Measurements from ENCODE around the gene SLC39A11.

Gene SLC39A11

GRCh38 chr17:73030501-73030921 lies 62.0 kb downstream of the SLC39A11 start:
- Histone ChIP-seq H3K36me3 (peaks cover 22% of the 10 kb centered on the region), H3K9ac (no peak overlapping the region), H3K4me3 (no peak overlapping the region), H3K27me3 (no peaks in the 10 kb centered on the region), H3K9me3 (no peaks in the 10 kb centered on the region), H4K20me1 (peaks cover 6% of the 10 kb centered on the region; the same call in 1 of the 2 replicates), H3K4me2 (no peak overlapping the region), H3K27ac (no peak overlapping the region), H3K4me1 (peaks cover 30% of the 10 kb centered on the region)
- no peak for TF ChIP-seq Cebpa-rat (IDR thresholded peaks at IDR 0.05)

GRCh38 chr17:73029991-73030390 lies 62.5 kb downstream of the SLC39A11 start:
- no peak overlapping the region for H3K4me2 ChIP-seq

GRCh38 chr17:73029021-73029420 lies 63.5 kb downstream of the SLC39A11 start:
- Histone ChIP-seq H3K9ac (no peak overlapping the region), H3K36me3 (peaks cover 25% of the 10 kb centered on the region), H3K27me3 (no peaks in the 10 kb centered on the region), H3K4me3 (no peak overlapping the region), H3K4me2 (no peak overlapping the region), H3K27ac (no peak overlapping the region), H3K9me3 (peaks cover 2% of the 10 kb centered on the region), H4K20me1 (peaks cover 4% of the 10 kb centered on the region; the same call in 1 of the 2 replicates), H3K4me1 (peaks cover 30% of the 10 kb centered on the region)
- no peak for TF ChIP-seq Cebpa-rat (IDR thresholded peaks at IDR 0.05)

More at GRCh38 chr17:73029991-73030390, 62.5 kb downstream of the SLC39A11 start:
- no peak overlapping the region for H3K4me3 ChIP-seq
- peaks cover 22% of the 10 kb centered on the region for H3K36me3 ChIP-seq
- TF ChIP-seq Cebpa-rat (IDR thresholded peaks at IDR 0.05): no peak
- no peak overlapping the region for H3K9ac ChIP-seq
- H3K9me3 ChIP-seq: no peaks in the 10 kb centered on the region
- H3K4me1 ChIP-seq: peaks cover 30% of the 10 kb centered on the region
- no peak overlapping the region for H3K27ac ChIP-seq
- peaks cover 6% of the 10 kb centered on the region; the same call in 1 of the 2 replicates for H4K20me1 ChIP-seq
- no peaks in the 10 kb centered on the region for H3K27me3 ChIP-seq

- Histone ChIP-seq H3K4me3 (no peak overlapping the region), H3K9ac (no peak overlapping the region), H3K27me3 (no peaks in the 10 kb centered on the region), H3K4me2 (peak overlapping the region; percentile 76), H3K27ac (peak overlapping the region; percentile 23; the same call in 1 of the 2 replicates), H3K9me3 (peaks cover 8% of the 10 kb centered on the region), H4K20me1 (no peaks in the 10 kb centered on the region; the same call in 1 of the 2 replicates), H3K36me3 (peaks cover 32% of the 10 kb centered on the region), H3K4me1 (peaks cover 30% of the 10 kb centered on the region)
- no peak for TF ChIP-seq Cebpa-rat (IDR thresholded peaks at IDR 0.05)
Observed at GRCh38 chr17:73028299-73028755, 64.2 kb downstream of the SLC39A11 start.

GRCh38 chr17:73027130-73027741 lies 65.3 kb downstream of the SLC39A11 start:
- H3K4me1 ChIP-seq: peaks cover 41% of the 10 kb centered on the region
- H3K9ac ChIP-seq: no peak overlapping the region
- H3K27ac ChIP-seq: no peak overlapping the region
- no peak overlapping the region for H3K4me3 ChIP-seq
- peak overlapping the region; percentile 76; the same call in 1 of the 2 replicates for H3K4me2 ChIP-seq
- no peak for TF ChIP-seq Cebpa-rat (IDR thresholded peaks at IDR 0.05)
- H3K27me3 ChIP-seq: no peaks in the 10 kb centered on the region
- H3K36me3 ChIP-seq: peaks cover 36% of the 10 kb centered on the region
- peaks cover 8% of the 10 kb centered on the region for H3K9me3 ChIP-seq
- no peaks in the 10 kb centered on the region; the same call in 1 of the 2 replicates for H4K20me1 ChIP-seq

GRCh38 chr17:73025041-73025560 lies 67.4 kb downstream of the SLC39A11 start:
- no peak for TF ChIP-seq Cebpa-rat (IDR thresholded peaks at IDR 0.05)
- Histone ChIP-seq H3K4me3 (no peak overlapping the region), H3K9me3 (peaks cover 20% of the 10 kb centered on the region), H3K4me2 (no peak overlapping the region), H3K27me3 (no peaks in the 10 kb centered on the region), H3K4me1 (peaks cover 53% of the 10 kb centered on the region), H3K27ac (no peak overlapping the region), H3K9ac (no peak overlapping the region), H4K20me1 (peaks cover 8% of the 10 kb centered on the region; the same call in 1 of the 2 replicates), H3K36me3 (peaks cover 16% of the 10 kb centered on the region)

GRCh38 chr17:73023759-73024158 lies 68.7 kb downstream of the SLC39A11 start:
- H3K9ac ChIP-seq: no peak overlapping the region
- no peak for TF ChIP-seq Cebpa-rat (IDR thresholded peaks at IDR 0.05)
- H3K27me3 ChIP-seq: no peaks in the 10 kb centered on the region
- no peak overlapping the region for H3K27ac ChIP-seq
- no peak overlapping the region for H3K4me3 ChIP-seq
- peaks cover 47% of the 10 kb centered on the region for H3K4me1 ChIP-seq
- H4K20me1 ChIP-seq: peaks cover 8% of the 10 kb centered on the region; the same call in 1 of the 2 replicates
- no peak overlapping the region for H3K4me2 ChIP-seq
- H3K36me3 ChIP-seq: peaks cover 14% of the 10 kb centered on the region
- peaks cover 27% of the 10 kb centered on the region for H3K9me3 ChIP-seq

GRCh38 chr17:73022694-73023093 lies 69.8 kb downstream of the SLC39A11 start:
- no peak overlapping the region for H3K9ac ChIP-seq
- no peak for TF ChIP-seq Cebpa-rat (IDR thresholded peaks at IDR 0.05)
- H3K27me3 ChIP-seq: no peaks in the 10 kb centered on the region
- H3K27ac ChIP-seq: no peak overlapping the region
- H3K36me3 ChIP-seq: peaks cover 14% of the 10 kb centered on the region
- H3K4me2 ChIP-seq: peak overlapping the region; percentile 43
- H3K4me1 ChIP-seq: peaks cover 37% of the 10 kb centered on the region
- peaks cover 8% of the 10 kb centered on the region; the same call in 1 of the 2 replicates for H4K20me1 ChIP-seq
- H3K9me3 ChIP-seq: peaks cover 38% of the 10 kb centered on the region
- H3K4me3 ChIP-seq: no peak overlapping the region

GRCh38 chr17:73021771-73022170 lies 70.7 kb downstream of the SLC39A11 start:
- Histone ChIP-seq H3K4me1 (peaks cover 32% of the 10 kb centered on the region), H3K9ac (no peak overlapping the region), H3K4me3 (no peak overlapping the region), H3K36me3 (peaks cover 17% of the 10 kb centered on the region), H4K20me1 (0 out of 2 replicates have a peak, but pooled peaks cover 8% of the 10 kb centered on the region), H3K4me2 (peak overlapping the region; percentile 43), H3K27me3 (no peaks in the 10 kb centered on the region), H3K9me3 (peaks cover 45% of the 10 kb centered on the region), H3K27ac (no peak overlapping the region)
- no peak for TF ChIP-seq Cebpa-rat (IDR thresholded peaks at IDR 0.05)

GRCh38 chr17:73020110-73020509 lies 72.4 kb downstream of the SLC39A11 start:
- Histone ChIP-seq H3K27ac (no peak overlapping the region), H3K9ac (no peak overlapping the region), H3K4me1 (peaks cover 48% of the 10 kb centered on the region), H3K4me3 (no peak overlapping the region), H3K4me2 (no peak overlapping the region), H4K20me1 (0 out of 2 replicates have a peak, but pooled peaks cover 8% of the 10 kb centered on the region), H3K9me3 (peaks cover 45% of the 10 kb centered on the region), H3K36me3 (peaks cover 17% of the 10 kb centered on the region), H3K27me3 (no peaks in the 10 kb centered on the region)
- TF ChIP-seq Cebpa-rat (IDR thresholded peaks at IDR 0.05): no peak

Measured in BLaER1 (cell line).